Measurements from ENCODE around the gene MALT1.

Gene MALT1

GRCh38 chr18:58653814-58654509 is 17.3 kb upstream of the MALT1 start:
- DNase-seq (ENCODE audit: low read depth in 2 of 2), result no peak

GRCh38 chr18:58654896-58655614 is 16.2 kb upstream of the MALT1 start:
- DNase-seq (ENCODE audit: low read depth in 2 of 2), result no peak

- DNase-seq (ENCODE audit: low read depth in 2 of 2), result no peak
These were observed 14.2 kb upstream of the MALT1 start for GRCh38 chr18:58657081-58657480.

GRCh38 chr18:58657494-58657893 is 13.8 kb upstream of the MALT1 start:
- DNase-seq (ENCODE audit: low read depth in 2 of 2), result no peak

GRCh38 chr18:58659691-58660090 is 11.6 kb upstream of the MALT1 start:
- no peak for DNase-seq (ENCODE audit: low read depth in 2 of 2)

- no peak for DNase-seq (ENCODE audit: low read depth in 2 of 2)
These were observed 10.3 kb upstream of the MALT1 start for GRCh38 chr18:58660915-58661314.

- no peak for DNase-seq (ENCODE audit: low read depth in 2 of 2)
These were observed 9.8 kb upstream of the MALT1 start for GRCh38 chr18:58661423-58661822.

GRCh38 chr18:58662118-58662517 is 9.1 kb upstream of the MALT1 start:
- no peak for DNase-seq (ENCODE audit: low read depth in 2 of 2)

- DNase-seq (ENCODE audit: low read depth in 2 of 2), result no peak
These were observed 5.1 kb upstream of the MALT1 start for GRCh38 chr18:58666176-58666575.

- no peak for DNase-seq (ENCODE audit: low read depth in 2 of 2)
These were observed 3.1 kb upstream of the MALT1 start for GRCh38 chr18:58668211-58668610.

- no peak for DNase-seq (ENCODE audit: low read depth in 2 of 2)
These were observed 2.4 kb upstream of the MALT1 start for GRCh38 chr18:58668897-58669296.

GRCh38 chr18:58669731-58670378 is 1.4 kb upstream of the MALT1 start:
- DNase-seq (ENCODE audit: low read depth in 2 of 2), result no peak

- no peak for DNase-seq (ENCODE audit: low read depth in 2 of 2)
These were observed 708 bp upstream of the MALT1 start for GRCh38 chr18:58670404-58671110.

GRCh38 chr18:58671632-58672564 is 633 bp downstream of the MALT1 start:
- peak; percentile 14 to 20 for DNase-seq (ENCODE audit: low read depth in 2 of 2)

GRCh38 chr18:58674159-58674558 is 2.9 kb downstream of the MALT1 start:
- DNase-seq (ENCODE audit: low read depth in 2 of 2), result no peak

GRCh38 chr18:58674863-58675472 is 3.7 kb downstream of the MALT1 start:
- no peak for DNase-seq (ENCODE audit: low read depth in 2 of 2)

- no peak for DNase-seq (ENCODE audit: low read depth in 2 of 2)
These were observed 5.0 kb downstream of the MALT1 start for GRCh38 chr18:58676270-58676669.

- no peak for DNase-seq (ENCODE audit: low read depth in 2 of 2)
These were observed 11.3 kb downstream of the MALT1 start for GRCh38 chr18:58682429-58683069.

GRCh38 chr18:58687871-58688308 is 16.6 kb downstream of the MALT1 start:
- peak; percentile 19 to 38 for DNase-seq (ENCODE audit: low read depth in 2 of 2)

- DNase-seq (ENCODE audit: low read depth in 2 of 2), result no peak
These were observed 19.0 kb downstream of the MALT1 start for GRCh38 chr18:58690259-58690658.

All from activated CD8-positive, alpha-beta memory T cell treated with anti-CD3 and anti-CD28 coated beads for 4 hours (primary cell).